MM.1S (cell line): ENCODE measurements around the gene VEGFB.

Experiments
- EZH2phosphoT487 ChIP-seq: fragments of 300-600 bp; sonication (generic); IDR thresholded peaks from 2 replicates; pipeline ENCODE4 v1.6.1; 2018; ENCODE audit warnings: antibody characterized with exemption, low read length
- TF ChIP-seq, protein P1 (sequence below): fragments of 300-600 bp; sonication (generic); IDR thresholded peaks from 2 replicates; pipeline ENCODE4 v1.5.1; 2016; ENCODE audit warnings: antibody characterized with exemption, low read length, mixed read lengths

- TF ChIP-seq, protein P1, sequence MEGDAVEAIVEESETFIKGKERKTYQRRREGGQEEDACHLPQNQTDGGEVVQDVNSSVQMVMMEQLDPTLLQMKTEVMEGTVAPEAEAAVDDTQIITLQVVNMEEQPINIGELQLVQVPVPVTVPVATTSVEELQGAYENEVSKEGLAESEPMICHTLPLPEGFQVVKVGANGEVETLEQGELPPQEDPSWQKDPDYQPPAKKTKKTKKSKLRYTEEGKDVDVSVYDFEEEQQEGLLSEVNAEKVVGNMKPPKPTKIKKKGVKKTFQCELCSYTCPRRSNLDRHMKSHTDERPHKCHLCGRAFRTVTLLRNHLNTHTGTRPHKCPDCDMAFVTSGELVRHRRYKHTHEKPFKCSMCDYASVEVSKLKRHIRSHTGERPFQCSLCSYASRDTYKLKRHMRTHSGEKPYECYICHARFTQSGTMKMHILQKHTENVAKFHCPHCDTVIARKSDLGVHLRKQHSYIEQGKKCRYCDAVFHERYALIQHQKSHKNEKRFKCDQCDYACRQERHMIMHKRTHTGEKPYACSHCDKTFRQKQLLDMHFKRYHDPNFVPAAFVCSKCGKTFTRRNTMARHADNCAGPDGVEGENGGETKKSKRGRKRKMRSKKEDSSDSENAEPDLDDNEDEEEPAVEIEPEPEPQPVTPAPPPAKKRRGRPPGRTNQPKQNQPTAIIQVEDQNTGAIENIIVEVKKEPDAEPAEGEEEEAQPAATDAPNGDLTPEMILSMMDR = no peak
- TF ChIP-seq EZH2phosphoT487 = no peak
Observed at GRCh38 chr11:64244107-64244506, 9.7 kb downstream of the VEGFB start.
